Gastrocnemius medialis (tissue), 4 donors: ENCODE measurements around the gene PCSK4.

Experiments
- POLR2A ChIP-seq, 2 donors: fragments of 450-650 bp; IDR thresholded peaks; one replicate each; pipeline ENCODE4 v1.6.1; 2017; ENCODE audit warnings: antibody characterized with exemption in 2 of 2, mild to moderate bottlenecking in 2 of 2, moderate library complexity in 2 of 2
- TF ChIP-seq, protein P1 (sequence below), 5 experiments: fragments of 450-650 bp in 3 of 5; fragments of 200-600 bp in 2 of 5; sonication (generic) in 2 of 5; IDR thresholded peaks in 4 of 5; conservative IDR thresholded peaks in 1 of 5; 1 replicate in 4 of 5; 2 replicates in 1 of 5; pipeline ENCODE4 v1.5.1; 2016 to 2019; ENCODE audit warnings: antibody characterized with exemption in 5 of 5, mild to moderate bottlenecking in 3 of 5, moderate library complexity in 3 of 5

DNA sequence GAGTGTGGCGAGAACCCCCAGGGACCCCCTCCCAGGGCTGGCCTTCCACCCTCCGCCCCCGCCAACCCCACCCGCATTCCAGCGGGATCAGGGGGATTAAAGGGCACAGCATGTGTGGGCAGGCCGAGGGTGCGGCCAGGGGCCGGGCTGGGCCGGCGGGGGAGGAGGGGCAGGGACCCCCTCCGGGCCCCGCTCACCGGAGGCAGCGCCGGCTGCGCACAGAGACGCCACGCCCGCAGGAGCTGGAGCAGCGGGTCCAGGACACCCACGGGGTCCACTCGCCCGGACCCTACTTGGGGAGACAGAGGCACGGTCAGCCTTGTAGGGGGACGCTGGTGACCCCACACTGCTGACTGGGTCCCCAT lies 20.3 kb upstream of the PCSK4 start:
- TF ChIP-seq, protein P1, sequence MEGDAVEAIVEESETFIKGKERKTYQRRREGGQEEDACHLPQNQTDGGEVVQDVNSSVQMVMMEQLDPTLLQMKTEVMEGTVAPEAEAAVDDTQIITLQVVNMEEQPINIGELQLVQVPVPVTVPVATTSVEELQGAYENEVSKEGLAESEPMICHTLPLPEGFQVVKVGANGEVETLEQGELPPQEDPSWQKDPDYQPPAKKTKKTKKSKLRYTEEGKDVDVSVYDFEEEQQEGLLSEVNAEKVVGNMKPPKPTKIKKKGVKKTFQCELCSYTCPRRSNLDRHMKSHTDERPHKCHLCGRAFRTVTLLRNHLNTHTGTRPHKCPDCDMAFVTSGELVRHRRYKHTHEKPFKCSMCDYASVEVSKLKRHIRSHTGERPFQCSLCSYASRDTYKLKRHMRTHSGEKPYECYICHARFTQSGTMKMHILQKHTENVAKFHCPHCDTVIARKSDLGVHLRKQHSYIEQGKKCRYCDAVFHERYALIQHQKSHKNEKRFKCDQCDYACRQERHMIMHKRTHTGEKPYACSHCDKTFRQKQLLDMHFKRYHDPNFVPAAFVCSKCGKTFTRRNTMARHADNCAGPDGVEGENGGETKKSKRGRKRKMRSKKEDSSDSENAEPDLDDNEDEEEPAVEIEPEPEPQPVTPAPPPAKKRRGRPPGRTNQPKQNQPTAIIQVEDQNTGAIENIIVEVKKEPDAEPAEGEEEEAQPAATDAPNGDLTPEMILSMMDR (IDR thresholded peaks at IDR 0.05 in 4 of 5, conservative IDR thresholded peaks at IDR 0.05 in 1 of 5): no peak
- TF ChIP-seq POLR2A (IDR thresholded peaks at IDR 0.05): no peak
